GM18951 (cell line): ENCODE measurements around the gene SLC50A1.
"Not testable (repeated sequence)": the region's sequence is repeated elsewhere in the genome, so short reads cannot be mapped to it uniquely, and the experiment has no call there.

Experiments used
- POLR2A ChIP-seq: IDR thresholded peaks from 4 replicates; pipeline ENCODE4 v1.6.1; 2011; ENCODE audit warnings: mild to moderate bottlenecking; ENCODE audit not compliant: insufficient read length, insufficient read depth; ENCODE audit errors: extremely low read depth
- in situ Hi-C: fragments of 300-500 bp; cut with MboI; formaldehyde crosslinking; loops from one replicate; pipeline ENCODE4 v1.12.0; 2022; ENCODE audit warnings: low sequenced_read_pairs, mixed read lengths, inconsistent platforms; ENCODE audit not compliant: unreplicated experiment

Gene SLC50A1

DNA sequence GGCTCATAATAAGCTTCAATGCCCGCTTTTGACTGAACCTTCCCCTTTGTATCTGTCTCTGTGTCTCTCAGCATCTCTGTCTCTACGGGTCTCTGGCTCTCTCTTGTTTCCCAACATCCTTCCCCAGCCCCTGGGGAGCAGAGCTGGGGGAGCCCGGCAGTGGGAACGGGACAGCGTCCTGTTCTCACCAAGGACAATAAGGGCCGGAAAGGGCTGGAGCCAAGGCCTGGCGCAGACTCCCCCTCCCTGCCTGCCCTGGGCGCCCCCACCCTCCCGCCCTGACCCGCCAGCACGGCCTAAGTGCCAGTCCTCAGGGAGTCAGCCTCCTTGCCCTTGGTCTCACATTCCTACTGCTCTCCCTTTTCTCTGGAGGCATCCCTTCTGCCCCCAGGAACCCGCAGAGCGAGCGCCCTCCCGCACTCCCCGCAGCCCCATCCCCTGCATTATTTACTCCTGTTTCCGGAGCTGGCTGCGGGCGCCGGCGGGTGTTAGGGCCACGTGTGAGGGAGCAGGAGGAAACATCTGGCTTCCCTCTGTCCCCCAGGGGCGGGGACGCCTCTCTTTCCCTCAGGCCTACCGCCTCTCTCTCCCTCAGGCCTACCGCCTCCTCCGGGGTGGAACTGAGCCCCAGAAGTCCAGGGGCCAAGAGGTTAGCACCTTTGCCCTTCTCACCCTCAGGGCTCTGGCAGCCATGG is 31.0 kb downstream of the SLC50A1 start:
- TF ChIP-seq POLR2A = no peak
- in situ Hi-C loops = no loop called here

DNA sequence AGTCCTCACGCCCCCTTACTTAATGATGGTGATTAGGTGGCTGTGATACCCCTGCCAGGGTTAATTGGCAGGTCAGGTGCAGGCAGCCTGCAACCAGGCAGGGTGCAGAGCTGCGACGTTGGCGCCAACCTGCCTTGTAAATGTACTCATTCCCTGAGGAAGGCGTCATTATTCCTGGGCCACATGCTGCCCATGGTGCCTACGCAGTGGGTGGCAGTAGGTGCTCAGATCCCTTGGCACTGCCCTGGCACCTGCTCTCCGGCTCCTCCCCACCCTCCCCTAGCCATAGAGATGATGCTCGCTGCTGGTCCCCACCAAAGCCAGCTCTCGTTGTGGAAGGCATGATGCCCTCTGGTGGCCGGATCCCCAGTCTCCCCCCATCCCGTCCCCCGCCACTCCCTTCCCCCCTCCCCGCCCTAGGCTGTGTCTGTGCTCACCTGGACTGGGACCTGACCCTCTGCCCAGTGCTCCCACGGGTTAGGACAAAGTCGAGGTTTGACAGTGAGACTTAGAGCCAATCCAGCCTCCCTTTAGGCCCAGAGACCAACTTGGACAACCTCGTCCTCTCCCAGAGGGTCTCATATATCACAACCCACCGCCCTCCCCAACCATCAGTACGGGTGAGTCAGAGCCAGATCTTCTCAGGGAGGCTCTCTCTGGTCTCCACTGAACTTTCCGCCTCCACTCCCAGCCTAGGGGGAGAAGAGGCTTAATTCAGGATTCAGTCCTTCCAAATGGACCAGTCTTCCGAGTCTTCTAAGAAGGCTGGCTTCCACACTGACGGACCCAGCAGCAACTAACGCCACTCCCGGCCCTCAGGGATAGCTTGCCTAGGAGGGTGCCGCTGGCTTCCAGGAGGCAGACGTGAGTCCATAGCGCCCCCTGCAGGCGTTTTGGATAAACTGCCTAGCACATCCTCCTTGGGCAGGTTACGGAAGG is 31.8 kb downstream of the SLC50A1 start:
- in situ Hi-C loops = no loop called here

DNA sequence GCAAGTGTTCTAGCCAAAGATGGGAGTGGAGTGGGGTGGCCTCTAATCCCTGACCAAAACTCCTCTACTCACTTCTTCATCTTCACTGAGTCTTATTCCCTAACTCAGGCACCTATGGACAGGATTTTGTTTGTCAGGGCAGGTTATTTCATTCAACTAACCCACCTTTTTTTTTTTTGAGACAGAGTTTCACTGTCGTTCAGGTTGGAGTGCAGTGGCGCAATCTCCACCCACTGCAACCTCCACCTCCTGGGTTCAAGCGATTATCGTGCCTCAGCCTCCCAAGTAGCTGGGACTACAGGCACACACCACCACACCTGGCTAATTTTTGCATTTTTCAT is 32.4 kb downstream of the SLC50A1 start:
- in situ Hi-C loops = not testable (repeated sequence)

More for the DNA sequence above, 31.8 kb downstream of the SLC50A1 start:
- TF ChIP-seq POLR2A = no peak

DNA sequence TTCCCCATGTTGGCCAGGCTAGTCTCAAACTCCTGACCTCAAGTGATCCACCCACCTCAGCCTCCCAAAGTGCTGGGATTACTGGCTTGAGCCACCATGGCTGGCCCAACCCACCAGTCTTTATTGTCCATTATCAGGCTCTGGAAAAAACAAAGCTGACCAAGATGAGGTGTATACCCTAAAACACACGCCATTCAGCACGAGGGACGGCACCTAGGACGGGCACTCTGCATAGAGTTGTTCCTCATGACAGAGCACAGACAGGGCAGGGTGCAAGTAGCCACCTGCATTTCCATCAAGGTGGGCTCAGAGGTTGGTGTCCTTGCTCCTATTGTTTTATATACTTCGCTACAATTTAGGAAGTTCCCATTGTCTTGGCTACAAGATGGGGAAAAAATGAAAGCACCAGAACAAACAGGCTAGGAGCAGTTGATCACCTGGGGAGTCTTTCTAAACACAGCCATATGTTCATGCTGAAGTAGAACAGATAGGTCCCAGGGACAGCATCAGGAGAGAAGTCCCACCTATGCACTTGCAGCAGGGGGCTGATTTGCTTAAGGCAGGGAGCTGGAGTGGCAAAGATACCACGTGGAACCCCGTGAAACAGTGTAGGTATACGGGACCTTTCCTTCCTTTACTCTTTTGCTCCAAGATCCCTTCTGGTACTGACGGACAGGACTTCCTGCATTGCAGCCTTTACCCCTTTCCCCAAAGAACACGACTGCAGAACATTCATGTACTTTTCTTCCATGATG is 33.0 kb downstream of the SLC50A1 start:
- in situ Hi-C loops = no loop called here

DNA sequence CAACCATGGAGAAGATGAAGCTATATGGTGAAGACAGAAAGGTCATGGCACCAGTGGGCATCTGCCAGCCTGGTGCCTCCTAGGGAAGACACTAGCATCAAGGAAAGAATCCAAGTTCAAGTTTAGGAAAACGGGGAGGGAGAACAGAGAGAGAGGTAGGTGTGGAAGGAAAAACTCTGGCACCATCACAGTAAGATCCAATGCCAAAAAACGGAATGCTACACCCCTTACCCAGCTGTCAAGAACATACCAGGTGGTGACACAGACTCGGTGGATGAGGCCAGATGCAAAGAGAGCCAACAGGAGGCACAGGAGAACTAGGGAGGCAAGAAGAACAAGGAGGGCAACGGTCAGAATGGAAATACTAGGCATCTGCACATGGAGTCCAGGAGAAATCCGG is 33.9 kb downstream of the SLC50A1 start:
- in situ Hi-C loops = no loop called here
- TF ChIP-seq POLR2A = no peak

More for the DNA sequence above, 33.0 kb downstream of the SLC50A1 start:
- TF ChIP-seq POLR2A = no peak

DNA sequence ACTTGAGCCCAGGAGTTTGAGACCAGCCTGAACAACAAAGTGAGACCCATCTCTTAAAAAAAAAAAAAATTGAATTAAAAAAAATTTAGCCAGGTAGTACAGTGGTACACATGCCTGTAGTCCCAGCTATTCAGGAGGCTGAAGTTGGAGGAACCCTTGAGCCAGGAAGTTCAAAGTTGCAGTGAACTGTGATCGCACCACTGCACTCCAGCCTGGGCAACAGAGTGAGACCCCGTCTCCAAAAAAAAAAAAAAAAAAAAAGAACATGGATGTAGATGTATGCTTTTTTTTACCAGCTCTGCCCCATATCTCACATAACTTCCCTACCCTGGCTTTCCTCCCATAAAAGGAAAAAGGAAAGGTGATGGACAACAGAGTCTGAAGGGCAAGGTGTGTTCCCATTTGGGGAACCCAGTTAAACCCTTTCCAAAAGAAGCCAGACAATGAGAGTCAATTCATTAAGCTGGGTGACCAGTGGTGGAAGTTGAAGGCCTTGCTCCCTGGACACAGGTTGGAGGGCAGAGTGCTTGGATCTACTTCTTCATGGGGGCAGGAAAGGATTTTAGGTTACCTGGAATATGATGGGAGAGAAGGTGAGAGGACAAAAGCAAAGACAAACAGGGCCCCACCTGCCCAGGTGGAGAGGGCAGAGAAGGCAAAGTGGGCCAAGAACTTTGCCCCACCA is 34.6 kb downstream of the SLC50A1 start:
- in situ Hi-C loops = loop anchor here (5.0 kb wide), 1 partner anchor 83 kb away; no protein-coding TSS in a partner anchor

DNA sequence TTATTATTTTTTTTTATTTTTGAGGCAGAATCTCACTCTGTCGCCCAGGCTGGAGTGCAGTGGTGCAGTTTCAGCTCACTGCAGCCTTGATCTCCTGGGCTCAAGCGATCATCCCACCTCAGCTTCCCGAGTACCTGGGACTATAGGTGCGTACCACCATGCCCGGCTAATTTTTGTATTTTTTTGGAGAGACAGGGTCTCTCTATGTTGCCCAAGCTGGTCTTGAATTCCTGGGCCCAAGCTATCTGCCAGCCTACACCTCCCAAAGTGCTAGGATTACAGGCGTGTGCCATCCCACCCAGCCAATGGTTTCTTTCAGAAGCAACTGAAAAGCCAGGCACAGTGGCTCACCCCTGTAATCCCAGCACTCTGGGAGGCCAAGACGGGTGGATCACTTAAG is 35.2 kb downstream of the SLC50A1 start:
- in situ Hi-C loops = loop anchor here (5.0 kb wide), 1 partner anchor 84 kb away; no protein-coding TSS in a partner anchor
- no peak for TF ChIP-seq POLR2A

More for the DNA sequence above, 34.6 kb downstream of the SLC50A1 start:
- no peak for TF ChIP-seq POLR2A

DNA sequence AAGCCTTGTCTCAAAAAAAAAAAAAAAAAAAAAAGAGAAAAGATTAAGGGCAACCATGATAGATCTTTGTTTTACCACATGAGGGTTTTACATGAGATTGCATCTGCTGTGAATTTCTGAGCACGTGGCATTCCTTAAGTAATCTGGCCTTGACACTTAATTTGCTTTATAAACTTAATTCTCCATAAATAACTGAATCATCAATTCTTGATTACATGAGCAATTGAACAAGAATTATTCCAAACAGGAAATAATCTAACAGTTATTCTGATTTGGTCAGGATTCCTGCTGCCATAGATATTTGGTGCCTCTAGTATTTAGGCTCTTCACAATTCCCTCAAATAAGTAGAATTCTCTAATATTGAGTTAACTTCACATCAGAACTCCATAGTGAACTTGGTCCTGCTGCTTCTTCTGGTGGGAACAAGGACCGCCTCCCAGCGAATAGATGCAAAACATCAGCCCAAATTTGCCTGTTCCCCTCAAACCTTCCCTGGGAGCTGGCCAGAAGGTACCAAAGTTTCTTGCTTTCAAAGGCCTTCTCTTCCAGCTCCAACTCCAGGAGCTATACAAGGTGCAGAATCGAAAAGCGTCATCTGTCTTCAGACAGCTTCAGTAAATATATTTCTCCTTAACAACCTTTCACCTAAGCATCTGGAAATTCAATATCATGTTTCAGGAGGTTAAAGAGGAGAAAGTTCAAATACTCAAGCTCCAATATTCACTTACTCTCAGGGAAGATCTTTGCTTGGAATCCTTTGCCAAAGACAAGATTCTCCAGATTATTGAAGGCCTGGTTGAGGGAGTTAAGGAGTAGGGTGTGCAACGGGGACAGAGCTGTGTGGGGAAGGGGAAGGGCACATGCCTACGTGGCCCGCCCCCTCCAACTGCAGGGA is 36.4 kb downstream of the SLC50A1 start:
- TF ChIP-seq POLR2A = no peak
- in situ Hi-C loops = loop anchor here (5.0 kb wide), 1 partner anchor 85 kb away; no protein-coding TSS in a partner anchor

DNA sequence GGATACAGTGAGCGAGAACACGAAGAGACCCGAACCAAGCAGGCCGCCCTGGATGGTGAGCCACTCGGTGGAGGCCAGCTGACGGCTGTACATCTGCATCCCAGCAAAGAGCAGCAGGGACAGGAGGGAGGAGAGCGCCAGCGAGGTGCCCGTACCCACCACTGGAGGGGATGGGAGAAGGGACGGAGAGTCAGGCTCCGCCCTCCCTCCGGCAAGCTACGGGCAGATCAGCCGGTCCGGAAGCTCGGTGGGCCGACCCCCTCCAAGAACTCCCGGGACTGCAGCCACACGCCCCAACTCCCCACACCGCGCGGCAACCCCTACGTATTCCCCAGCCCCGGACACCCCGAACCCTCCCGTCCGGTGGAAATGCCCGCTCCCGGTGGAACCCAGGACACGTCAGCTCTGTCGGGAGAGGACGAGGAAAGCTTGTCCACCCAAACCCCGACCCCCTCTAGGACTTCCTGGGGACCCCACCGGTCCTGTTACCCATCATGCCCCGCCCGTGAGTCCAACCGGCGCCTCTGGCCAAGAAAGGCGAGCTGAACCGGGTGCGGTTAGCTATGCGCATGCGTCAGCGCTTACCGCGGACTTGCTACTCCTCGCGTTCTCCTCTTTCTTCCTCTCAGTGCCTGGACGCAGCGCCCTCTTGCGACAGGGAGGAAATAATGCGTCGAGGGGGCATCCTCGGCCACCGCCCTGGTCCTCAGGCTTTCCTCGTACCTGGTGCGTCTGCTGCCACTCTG is 37.3 kb downstream of the SLC50A1 start, which contains the start of gene KRTCAP2:
Gene KRTCAP2, minus strand, starts transcription at position 573 of the 746 bp plus-strand sequence. Its CDS starts 80 bp downstream, at position 493.
- in situ Hi-C loops = loop anchor here (5.0 kb wide), 1 partner anchor 86 kb away; no protein-coding TSS in a partner anchor
- peak; percentile 93 for TF ChIP-seq POLR2A

DNA sequence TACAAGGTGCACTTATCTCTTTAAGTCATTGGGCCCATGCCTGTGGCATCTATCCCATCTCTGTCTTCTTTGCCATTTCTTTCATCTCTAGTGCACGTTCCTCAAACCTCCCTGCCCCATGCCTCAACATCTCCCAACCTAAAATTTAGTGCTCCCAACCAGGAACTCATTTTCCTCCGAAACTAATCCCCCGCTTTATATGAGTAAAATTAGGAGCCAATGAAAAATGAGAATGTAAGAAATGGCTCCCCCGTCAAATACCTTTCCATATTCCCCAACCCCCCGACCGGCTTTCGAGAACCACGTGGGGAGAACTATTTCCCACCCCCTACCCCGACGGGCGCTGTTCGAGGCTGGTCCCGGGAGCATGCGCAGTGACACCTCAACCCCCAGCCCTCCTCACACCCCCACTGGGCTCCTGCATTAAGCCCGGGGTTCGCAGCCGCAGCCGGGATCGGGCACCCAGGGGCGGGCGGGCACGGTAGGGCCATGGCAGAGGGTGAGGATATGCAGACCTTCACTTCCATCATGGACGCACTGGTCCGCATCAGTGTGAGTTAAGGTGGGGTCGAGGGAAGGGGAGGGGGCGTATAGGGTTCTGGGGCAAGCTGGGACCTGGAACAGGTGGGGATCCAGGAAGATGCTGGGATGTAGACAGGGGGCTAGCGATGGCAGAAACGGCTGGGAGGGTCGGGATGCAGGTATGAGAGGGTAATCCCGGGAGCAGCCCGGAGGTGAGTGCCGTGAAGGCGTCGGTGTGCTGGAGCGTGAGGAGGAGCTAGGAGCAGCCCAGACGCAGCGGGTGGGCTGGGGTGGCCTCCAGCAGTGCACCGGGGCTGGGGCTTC is 38.0 kb downstream of the SLC50A1 start, which contains the start of gene TRIM46:
Gene TRIM46, plus strand, starts transcription at position 372 of the 846 bp plus-strand sequence. Its CDS starts 118 bp downstream, at position 490.
- no peak for TF ChIP-seq POLR2A
- in situ Hi-C loops = loop anchor here (5.0 kb wide), 1 partner anchor 86 kb away; no protein-coding TSS in a partner anchor
